HepG2 (cell line): ENCODE data around the gene SAE1. TPM values are rescaled to one million over a fixed set of nuclear protein-coding genes. Genes with fewer than 3 reads are reported as not detected.
A peak's percentile ranks its signal among the peaks of the same experiment; 100 is the strongest.

Experiments
- AHDC1 ChIP-seq: sonication (generic); formaldehyde crosslinking; IDR thresholded peaks from 2 replicates; pipeline ENCODE4 v1.5.1; 2020; ENCODE audit warnings: mild to moderate bottlenecking, missing genetic modification reagents, borderline replicate concordance
- GTF2F1 ChIP-seq: fragments of 150-350 bp; IDR thresholded peaks from 2 replicates; pipeline ENCODE4 v1.6.1; 2014; ENCODE audit warnings: low read length
- HIVEP1 ChIP-seq: sonication (generic); formaldehyde crosslinking; IDR thresholded peaks from 2 replicates; pipeline ENCODE4 v1.4.0; 2020; ENCODE audit warnings: mild to moderate bottlenecking, missing genetic modification reagents
- KLF13 ChIP-seq: sonication (generic); formaldehyde crosslinking; IDR thresholded peaks from 2 replicates; pipeline ENCODE4 v1.4.0; 2020; ENCODE audit warnings: mild to moderate bottlenecking, missing genetic modification reagents
- MYC ChIP-seq: sonication (generic); formaldehyde crosslinking; IDR thresholded peaks from 2 replicates; pipeline ENCODE4 v1.9.0; 2021; ENCODE audit warnings: missing genetic modification reagents, borderline replicate concordance
- NFKBIZ ChIP-seq: IDR thresholded peaks from 2 replicates; pipeline ENCODE4 v1.6.1; 2018; ENCODE audit warnings: missing genetic modification reagents, missing compliant biosample characterization
- PAWR ChIP-seq: sonication (generic); formaldehyde crosslinking; IDR thresholded peaks from 2 replicates; pipeline ENCODE4 v1.4.0; 2020; ENCODE audit warnings: missing genetic modification reagents, mild to moderate bottlenecking, borderline replicate concordance
- RNF219 ChIP-seq: sonication (generic); formaldehyde crosslinking; IDR thresholded peaks from 2 replicates; pipeline ENCODE4 v1.5.0; 2020; ENCODE audit warnings: mild to moderate bottlenecking, missing genetic modification reagents
- SIX1 ChIP-seq: sonication (generic); formaldehyde crosslinking; IDR thresholded peaks from 2 replicates; pipeline ENCODE4 v1.4.0; 2020; ENCODE audit warnings: missing genetic modification reagents, borderline replicate concordance
- SMYD3 ChIP-seq: sonication (generic); formaldehyde crosslinking; IDR thresholded peaks from 2 replicates; pipeline ENCODE4 v1.8.1; 2023; ENCODE audit warnings: mild to moderate bottlenecking, missing genetic modification reagents
- SOX13 ChIP-seq, 3 experiments: fragments of 450-650 bp in 1 of 3; sonication (generic) in 1 of 3; formaldehyde crosslinking in 1 of 3; IDR thresholded peaks in 2 of 3; conservative IDR thresholded peaks in 1 of 3; 2 replicates each; pipeline versions ENCODE4 v1.5.0 to v1.6.1; 2016 to 2020; ENCODE audit warnings: antibody characterized with exemption in 1 of 3, mild to moderate bottlenecking in 1 of 3, missing compliant biosample characterization in 1 of 3, missing genetic modification reagents in 1 of 3, moderate library complexity in 1 of 3
- SRSF1 ChIP-seq: fragments of 200-400 bp; formaldehyde crosslinking; optimal IDR thresholded peaks from 2 replicates; pipeline ENCODE3; 2017; ENCODE audit warnings: mild to moderate bottlenecking, low read depth, low read length, moderate library complexity
- STAT5B ChIP-seq: sonication (generic); formaldehyde crosslinking; IDR thresholded peaks from 2 replicates; pipeline ENCODE4 v1.4.0; 2020; ENCODE audit warnings: missing genetic modification reagents
- ZFP82 ChIP-seq: sonication (generic); formaldehyde crosslinking; IDR thresholded peaks from 2 replicates; pipeline ENCODE4 v1.5.1; 2020; ENCODE audit warnings: mild to moderate bottlenecking, missing genetic modification reagents, borderline replicate concordance
- ZNF101 ChIP-seq: sonication (generic); formaldehyde crosslinking; IDR thresholded peaks from 2 replicates; pipeline ENCODE4 v1.4.0; 2020; ENCODE audit warnings: mild to moderate bottlenecking, low read depth, missing genetic modification reagents, borderline replicate concordance
- ZNF382 ChIP-seq: sonication (generic); formaldehyde crosslinking; IDR thresholded peaks from 2 replicates; pipeline ENCODE4 v1.5.0; 2020; ENCODE audit warnings: missing genetic modification reagents, mild to moderate bottlenecking, borderline replicate concordance
- ZNF558 ChIP-seq: sonication (generic); formaldehyde crosslinking; IDR thresholded peaks from 2 replicates; pipeline ENCODE4 v1.9.0; 2022; ENCODE audit warnings: mild to moderate bottlenecking, missing genetic modification reagents, borderline replicate concordance
- ZNF672 ChIP-seq: sonication (generic); formaldehyde crosslinking; IDR thresholded peaks from 2 replicates; pipeline ENCODE4 v1.8.1; 2022; ENCODE audit warnings: missing genetic modification reagents
- ZNF710 ChIP-seq: sonication (generic); formaldehyde crosslinking; IDR thresholded peaks from 2 replicates; pipeline ENCODE4 v1.5.0; 2020; ENCODE audit warnings: mild to moderate bottlenecking, missing genetic modification reagents, borderline replicate concordance
- ZSCAN25 ChIP-seq: sonication (generic); formaldehyde crosslinking; IDR thresholded peaks from 2 replicates; pipeline ENCODE4 v1.8.0; 2022; ENCODE audit warnings: mild to moderate bottlenecking, missing genetic modification reagents
- polyA plus RNA-seq, 8 experiments: library from polyadenylated mRNA; depleted of rRNA in 3 of 8; stranded (reverse) in 7 of 8; unstranded in 1 of 8; fragments of >200 nt; fragmentation: Illumina TruSeq in 4 of 8; extraction: Trizol in 4 of 8; gene quantifications; 2 replicates each; pipeline versions ENCODE4 v1.2.1 to v1.2.3, GENCODE V29; 2011 to 2016; ENCODE audit warnings: low read depth in 4 of 8, missing spikeins in 1 of 8, mixed read lengths in 1 of 8; ENCODE audit not compliant: insufficient read depth in 1 of 8
- total RNA-seq, 5 experiments: library from RNA; depleted of rRNA; stranded (reverse); fragments of >200 nt; fragmentation: Illumina TruSeq; extraction: Trizol; gene quantifications; 2 replicates each; pipeline ENCODE4 v1.2.3, GENCODE V29; 2016; ENCODE audit warnings: low read depth in 1 of 5

SAE1 gene
- total and polyA plus RNA-seq, 2 of the 13 experiments (the other 11 are each of a cell fraction or from before 2014, with no cell fraction given), result 87.6 to 197 TPM

- no peak for TF ChIP-seq AHDC1 (CRISPR knock-in tag)
- no peak for TF ChIP-seq SIX1 (CRISPR knock-in tag)
- TF ChIP-seq NFKBIZ (CRISPR knock-in tag), result peak; percentile 65; the same call in 1 of the 2 replicates
- TF ChIP-seq PAWR (CRISPR knock-in tag), result no peak
- TF ChIP-seq ZFP82 (CRISPR knock-in tag), result no peak
- TF ChIP-seq RNF219 (CRISPR knock-in tag), result no peak
- no peak for TF ChIP-seq ZNF101 (CRISPR knock-in tag)
- no peak for TF ChIP-seq ZNF672 (CRISPR knock-in tag)
- TF ChIP-seq STAT5B (CRISPR knock-in tag), result no peak
- peak; percentile 80; the same call in 1 of the 2 replicates for TF ChIP-seq ZSCAN25 (CRISPR knock-in tag)
- peak; percentile 87 for TF ChIP-seq GTF2F1
- TF ChIP-seq ZNF382 (CRISPR knock-in tag), result no peak
- peak; percentile 93 for TF ChIP-seq SRSF1
- TF ChIP-seq MYC (CRISPR knock-in tag), result peak; percentile 88
- no peak for TF ChIP-seq SOX13 (IDR thresholded peaks at IDR 0.05)
- no peak; a peak in 1 of 4 replicates for TF ChIP-seq SOX13 (CRISPR knock-in tag; conservative IDR thresholded peaks at IDR 0.05 in 1 of 2, IDR thresholded peaks at IDR 0.05 in 1 of 2)
- no peak for TF ChIP-seq SMYD3 (CRISPR knock-in tag)
- TF ChIP-seq KLF13 (CRISPR knock-in tag), result no peak
- peak; percentile 71; the same call in 1 of the 2 replicates for TF ChIP-seq ZNF710 (CRISPR knock-in tag)
- TF ChIP-seq HIVEP1, result peak; percentile 80
- no peak for TF ChIP-seq ZNF558 (CRISPR knock-in tag)
Measured at GRCh38 chr19:47130589-47131227, at the start of gene SAE1 (continued).
